ENCODE data around the gene PPARG.

The PPARG gene

DNA sequence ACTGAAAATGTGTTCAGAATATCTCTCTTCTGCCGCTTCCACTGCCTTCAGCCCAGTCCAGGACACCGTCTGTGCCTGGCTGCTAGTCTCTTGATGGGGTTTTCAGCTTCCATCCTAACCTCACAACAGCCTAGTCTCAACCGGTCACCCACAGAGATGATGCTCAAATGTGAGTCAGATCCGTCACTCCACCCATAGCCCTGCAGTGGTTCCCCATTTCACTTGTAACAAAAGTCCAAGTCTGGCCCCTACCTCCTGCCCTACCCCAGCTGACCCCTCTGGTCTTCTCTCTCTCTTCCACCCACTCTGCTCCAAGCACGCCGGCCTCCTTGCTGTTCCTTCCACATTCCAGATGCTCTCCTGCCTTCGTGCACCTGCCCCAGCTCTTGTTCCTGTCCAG lies 68.1 kb downstream of the PPARG start:
- Histone ChIP-seq H3K4me1 (ENCODE audit: control insufficient read depth, insufficient read depth, low read length, unreplicated experiment) (peaks cover 21% of the 10 kb centered on the region), H3K27ac (ENCODE audit: low read depth, low read length) (no peak overlapping the region), H3K36me3 (ENCODE audit: insufficient read depth, low read length) (peaks cover 11% of the 10 kb centered on the region), H2AFZ (ENCODE audit: low read length, unreplicated experiment) (no peak overlapping the region), H3K4me3 (ENCODE audit: low read depth, low read length) (no peak overlapping the region), H3K79me2 (ENCODE audit: control insufficient read depth, insufficient read depth, low read length, unreplicated experiment) (no peaks in the 10 kb centered on the region), H3K27me3 (ENCODE audit: insufficient read depth, low read length) (no peaks in the 10 kb centered on the region)

DNA sequence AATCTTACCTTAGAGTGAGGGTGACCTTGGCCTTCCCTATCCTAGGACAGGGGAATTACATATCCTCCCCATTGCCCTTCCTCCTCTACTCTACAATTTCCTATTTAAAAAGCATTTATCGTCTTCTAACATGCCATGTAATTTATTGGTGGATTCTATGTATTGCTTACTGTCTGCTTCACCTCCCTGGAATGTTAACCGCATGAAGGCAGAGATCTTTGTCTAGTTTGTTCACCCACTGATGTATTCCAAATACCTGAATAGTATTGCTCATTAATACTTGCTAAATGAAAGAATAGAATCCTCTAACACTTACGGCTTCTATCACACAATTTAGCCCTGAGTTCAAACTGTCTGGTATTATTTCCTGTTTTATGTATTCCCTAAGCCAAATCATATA lies 68.6 kb downstream of the PPARG start:
- no peak overlapping the region for H3K27ac ChIP-seq (ENCODE audit: low read depth, low read length)
- peaks cover 17% of the 10 kb centered on the region for H3K4me1 ChIP-seq (ENCODE audit: control insufficient read depth, insufficient read depth, low read length, unreplicated experiment)
- no peaks in the 10 kb centered on the region for H3K79me2 ChIP-seq (ENCODE audit: control insufficient read depth, insufficient read depth, low read length, unreplicated experiment)
- no peak overlapping the region for H2AFZ ChIP-seq (ENCODE audit: low read length, unreplicated experiment)
- peaks cover 11% of the 10 kb centered on the region for H3K36me3 ChIP-seq (ENCODE audit: insufficient read depth, low read length)
- no peak overlapping the region for H3K4me3 ChIP-seq (ENCODE audit: low read depth, low read length)
- no peaks in the 10 kb centered on the region for H3K27me3 ChIP-seq (ENCODE audit: insufficient read depth, low read length)

DNA sequence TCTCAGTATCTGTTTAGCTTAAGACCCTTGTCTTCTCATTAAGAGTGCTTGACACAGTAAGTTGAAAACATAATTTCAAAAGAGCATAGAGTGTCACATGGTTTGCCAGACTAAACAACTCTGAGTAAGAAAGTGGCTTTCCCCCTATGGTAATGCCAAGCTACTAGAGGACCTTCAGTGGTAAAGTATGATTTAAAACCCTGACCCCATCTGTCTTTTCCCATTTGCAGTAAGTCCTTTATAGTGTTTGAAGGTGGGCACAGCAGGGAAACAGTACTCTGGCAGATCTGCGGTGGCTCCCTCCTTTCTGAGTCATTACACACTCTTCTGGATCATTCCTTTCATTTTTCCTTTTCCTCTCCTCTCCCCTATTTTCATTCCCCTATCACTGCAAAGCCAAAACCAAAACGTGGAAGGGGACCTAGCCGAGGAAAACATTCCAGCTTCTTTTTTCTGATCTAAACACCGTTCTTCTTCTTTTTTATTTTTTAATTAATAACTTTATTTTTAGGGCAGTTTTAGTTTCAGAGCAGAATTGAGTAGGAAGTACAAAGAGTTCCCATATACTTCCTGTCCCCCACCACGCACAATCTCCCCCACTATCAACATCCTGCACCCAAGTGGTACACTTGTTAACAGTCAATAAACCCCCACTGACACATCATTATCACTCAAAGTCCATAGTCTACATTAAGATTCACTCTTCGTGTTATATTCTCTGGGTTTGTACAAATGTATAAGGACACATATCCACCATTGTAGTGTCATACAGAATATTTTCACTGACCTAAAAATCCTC lies 74.7 kb downstream of the PPARG start:
- peaks cover 4% of the 10 kb centered on the region for H3K79me2 ChIP-seq (ENCODE audit: control insufficient read depth, insufficient read depth, low read length, unreplicated experiment)
- H2AFZ ChIP-seq (ENCODE audit: low read length, unreplicated experiment) = no peak overlapping the region

DNA sequence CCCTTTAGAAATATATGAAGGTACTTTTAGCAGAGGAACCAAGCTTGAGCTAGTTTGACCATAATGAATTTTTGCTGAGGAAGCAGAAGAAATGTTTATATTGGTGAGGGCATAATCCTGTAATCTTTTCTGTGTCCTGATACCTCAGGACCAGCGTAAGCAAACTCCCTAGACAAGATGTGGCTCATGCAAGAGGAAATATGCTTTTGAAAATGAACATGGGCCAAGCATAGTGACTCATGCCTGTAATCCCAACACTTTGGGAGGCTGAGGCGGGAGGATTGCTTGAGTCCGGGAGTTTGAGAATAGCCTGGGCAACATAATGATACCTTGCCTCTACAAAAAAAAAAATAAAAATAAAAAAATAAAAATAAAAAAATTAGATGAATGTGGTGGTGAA lies 78.5 kb downstream of the PPARG start:
- no peak overlapping the region for H2AFZ ChIP-seq (ENCODE audit: low read length, unreplicated experiment)
- H3K27ac ChIP-seq (ENCODE audit: low read depth, low read length) = no peak overlapping the region
- peaks cover 4% of the 10 kb centered on the region for H3K79me2 ChIP-seq (ENCODE audit: control insufficient read depth, insufficient read depth, low read length, unreplicated experiment)
- H3K4me3 ChIP-seq (ENCODE audit: low read depth, low read length) = no peak overlapping the region
- peaks cover 10% of the 10 kb centered on the region for H3K36me3 ChIP-seq (ENCODE audit: insufficient read depth, low read length)
- no peaks in the 10 kb centered on the region for H3K27me3 ChIP-seq (ENCODE audit: insufficient read depth, low read length)
- peaks cover 11% of the 10 kb centered on the region for H3K4me1 ChIP-seq (ENCODE audit: control insufficient read depth, insufficient read depth, low read length, unreplicated experiment)

More for the DNA sequence above, 74.7 kb downstream of the PPARG start:
- H3K4me3 ChIP-seq (ENCODE audit: low read depth, low read length) = no peak overlapping the region
- no peak overlapping the region for H3K27ac ChIP-seq (ENCODE audit: low read depth, low read length)
- peaks cover 3% of the 10 kb centered on the region for H3K4me1 ChIP-seq (ENCODE audit: control insufficient read depth, insufficient read depth, low read length, unreplicated experiment)
- H3K27me3 ChIP-seq (ENCODE audit: insufficient read depth, low read length) = no peaks in the 10 kb centered on the region
- H3K36me3 ChIP-seq (ENCODE audit: insufficient read depth, low read length) = peaks cover 20% of the 10 kb centered on the region

DNA sequence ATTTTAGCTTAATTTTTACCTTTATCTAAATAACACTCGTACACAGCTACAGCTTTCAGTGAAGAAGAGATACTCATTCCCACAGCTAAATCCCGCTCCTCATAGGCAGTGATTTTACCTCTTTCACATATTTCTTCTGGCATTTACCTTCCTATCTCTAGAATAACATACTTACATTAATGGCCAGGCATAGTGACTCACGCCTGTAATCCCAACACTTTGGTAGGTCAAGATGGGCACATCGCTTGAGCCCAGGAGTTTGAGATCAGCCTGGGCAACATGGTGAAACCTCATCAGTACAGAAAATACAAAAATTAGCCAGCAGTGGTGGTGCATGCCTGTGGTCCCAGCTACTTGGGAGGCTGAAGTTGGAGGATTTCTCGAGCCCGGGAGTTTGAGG lies 80.2 kb downstream of the PPARG start:
- Histone ChIP-seq H3K36me3 (ENCODE audit: insufficient read depth, low read length) (peaks cover 9% of the 10 kb centered on the region), H3K4me3 (ENCODE audit: low read depth, low read length) (no peak overlapping the region), H3K79me2 (ENCODE audit: control insufficient read depth, insufficient read depth, low read length, unreplicated experiment) (peaks cover 4% of the 10 kb centered on the region), H2AFZ (ENCODE audit: low read length, unreplicated experiment) (no peak overlapping the region), H3K27me3 (ENCODE audit: insufficient read depth, low read length) (no peaks in the 10 kb centered on the region), H3K4me1 (ENCODE audit: control insufficient read depth, insufficient read depth, low read length, unreplicated experiment) (peaks cover 9% of the 10 kb centered on the region), H3K27ac (ENCODE audit: low read depth, low read length) (no peak overlapping the region)

DNA sequence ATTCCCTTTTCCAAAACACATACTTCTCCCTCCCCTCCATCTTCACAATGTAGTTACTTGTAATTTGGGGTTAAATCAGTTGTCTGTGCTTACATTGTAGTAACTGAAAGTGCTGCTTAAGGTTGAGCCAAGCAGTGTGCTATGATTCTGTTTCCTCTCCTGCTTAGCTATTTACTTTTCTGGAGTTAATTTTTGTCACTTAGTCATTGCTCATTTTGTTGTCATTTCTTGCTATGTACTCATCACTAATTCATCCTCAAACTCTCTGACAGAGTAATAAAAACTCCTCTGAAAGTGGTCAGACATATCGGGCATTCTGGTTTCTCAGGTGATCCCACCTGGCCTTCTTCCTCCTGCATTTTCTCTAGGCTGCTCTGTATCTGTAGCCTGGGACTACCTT lies 80.7 kb downstream of the PPARG start:
- Histone ChIP-seq H2AFZ (ENCODE audit: low read length, unreplicated experiment) (no peak overlapping the region), H3K79me2 (ENCODE audit: control insufficient read depth, insufficient read depth, low read length, unreplicated experiment) (peaks cover 2% of the 10 kb centered on the region), H3K4me3 (ENCODE audit: low read depth, low read length) (no peak overlapping the region), H3K27ac (ENCODE audit: low read depth, low read length) (no peak overlapping the region), H3K4me1 (ENCODE audit: control insufficient read depth, insufficient read depth, low read length, unreplicated experiment) (peaks cover 8% of the 10 kb centered on the region), H3K36me3 (ENCODE audit: insufficient read depth, low read length) (peaks cover 3% of the 10 kb centered on the region), H3K27me3 (ENCODE audit: insufficient read depth, low read length) (no peaks in the 10 kb centered on the region)

DNA sequence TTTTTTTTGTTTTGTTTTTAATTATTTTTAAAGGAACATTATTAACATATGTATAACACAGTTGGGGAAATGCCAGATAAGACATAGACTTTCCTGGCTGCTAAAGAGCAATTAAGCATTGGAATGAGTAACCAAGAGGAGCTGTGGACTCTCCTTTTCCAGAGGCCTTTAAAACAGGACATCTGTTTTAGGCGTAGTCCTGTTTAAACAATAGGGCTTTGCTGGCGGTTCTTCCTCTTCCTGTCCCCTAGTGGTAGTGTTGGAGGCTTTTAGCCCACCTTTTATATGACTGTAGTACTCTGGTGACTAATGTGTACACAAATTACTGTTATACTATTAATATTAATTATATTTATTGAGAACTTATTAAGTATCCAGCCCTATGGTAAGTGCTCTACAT lies 81.9 kb downstream of the PPARG start:
- H3K4me3 ChIP-seq (ENCODE audit: low read depth, low read length) = no peak overlapping the region
- H3K27me3 ChIP-seq (ENCODE audit: insufficient read depth, low read length) = no peaks in the 10 kb centered on the region
- H3K36me3 ChIP-seq (ENCODE audit: insufficient read depth, low read length) = peaks cover 3% of the 10 kb centered on the region; the same call in 1 of the 2 replicates
- H3K79me2 ChIP-seq (ENCODE audit: control insufficient read depth, insufficient read depth, low read length, unreplicated experiment) = no peaks in the 10 kb centered on the region
- H3K4me1 ChIP-seq (ENCODE audit: control insufficient read depth, insufficient read depth, low read length, unreplicated experiment) = peaks cover 8% of the 10 kb centered on the region
- no peak overlapping the region for H3K27ac ChIP-seq (ENCODE audit: low read depth, low read length)
- H2AFZ ChIP-seq (ENCODE audit: low read length, unreplicated experiment) = no peak overlapping the region

DNA sequence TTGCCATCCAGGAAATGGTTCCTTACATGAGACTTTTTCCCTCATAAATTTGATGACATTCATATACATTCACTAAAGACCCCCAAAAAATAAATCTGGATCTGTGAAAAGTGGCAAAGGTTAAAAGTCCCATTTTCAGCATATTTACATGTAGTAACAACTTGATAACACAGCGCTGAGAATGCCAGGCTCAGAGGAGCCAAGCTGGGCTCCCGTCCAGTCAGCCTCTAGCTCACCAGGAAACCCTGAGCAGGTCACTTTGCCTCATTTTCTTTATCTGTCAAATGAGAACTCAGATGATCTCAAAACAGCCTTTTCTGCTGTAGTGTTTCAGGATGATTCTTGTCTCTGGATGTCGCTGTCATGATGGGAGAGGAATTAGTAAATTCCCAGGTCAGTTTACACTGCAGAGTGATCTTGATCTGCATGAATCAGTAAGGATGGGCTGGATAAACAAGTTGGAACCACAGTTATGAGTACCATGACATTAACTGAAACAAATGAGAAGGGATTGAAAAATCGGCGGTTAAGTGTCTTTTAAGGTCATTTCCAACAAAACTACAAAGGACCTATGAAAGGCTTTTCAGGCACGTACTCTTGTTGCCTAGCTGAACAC lies 82.8 kb downstream of the PPARG start:
- H2AFZ ChIP-seq (ENCODE audit: low read length, unreplicated experiment) = no peak overlapping the region
- H3K79me2 ChIP-seq (ENCODE audit: control insufficient read depth, insufficient read depth, low read length, unreplicated experiment) = no peaks in the 10 kb centered on the region
- no peaks in the 10 kb centered on the region for H3K27me3 ChIP-seq (ENCODE audit: insufficient read depth, low read length)
- peaks cover 8% of the 10 kb centered on the region for H3K4me1 ChIP-seq (ENCODE audit: control insufficient read depth, insufficient read depth, low read length, unreplicated experiment)
- H3K36me3 ChIP-seq (ENCODE audit: insufficient read depth, low read length) = 0 out of 2 replicates have a peak, but pooled peaks cover 1% of the 10 kb centered on the region
- H3K4me3 ChIP-seq (ENCODE audit: low read depth, low read length) = no peak overlapping the region
- H3K27ac ChIP-seq (ENCODE audit: low read depth, low read length) = no peak overlapping the region

DNA sequence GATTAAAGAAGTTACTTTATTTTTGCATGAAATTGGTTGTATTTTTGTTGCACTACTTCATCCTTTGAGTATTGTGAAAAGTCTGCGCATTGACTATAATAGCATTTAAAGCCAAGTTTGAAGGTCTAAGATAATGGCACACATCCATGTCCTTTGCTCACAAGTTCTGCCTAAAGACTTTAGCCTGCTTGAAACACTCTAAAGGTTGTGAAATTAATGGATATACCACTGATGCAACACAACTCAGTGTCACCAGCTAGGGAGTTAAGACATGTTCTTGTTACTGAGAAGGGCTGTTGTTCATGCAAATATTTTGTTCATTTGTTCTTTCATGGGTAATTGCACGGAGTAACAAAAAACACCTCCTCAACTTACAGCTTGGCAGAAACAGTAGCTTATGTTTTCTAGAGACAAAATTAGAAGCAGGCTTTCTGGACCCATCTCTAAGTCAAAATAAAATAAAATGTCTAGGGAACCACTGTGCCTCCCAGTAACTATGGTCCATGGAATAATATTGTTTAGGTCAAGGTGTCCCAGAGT lies 83.9 kb downstream of the PPARG start:
- Histone ChIP-seq H2AFZ (ENCODE audit: low read length, unreplicated experiment) (no peak overlapping the region), H3K36me3 (ENCODE audit: insufficient read depth, low read length) (no peaks in the 10 kb centered on the region), H3K4me3 (ENCODE audit: low read depth, low read length) (no peak overlapping the region), H3K79me2 (ENCODE audit: control insufficient read depth, insufficient read depth, low read length, unreplicated experiment) (no peaks in the 10 kb centered on the region), H3K27me3 (ENCODE audit: insufficient read depth, low read length) (no peaks in the 10 kb centered on the region), H3K27ac (ENCODE audit: low read depth, low read length) (no peak overlapping the region), H3K4me1 (ENCODE audit: control insufficient read depth, insufficient read depth, low read length, unreplicated experiment) (peaks cover 8% of the 10 kb centered on the region)

DNA sequence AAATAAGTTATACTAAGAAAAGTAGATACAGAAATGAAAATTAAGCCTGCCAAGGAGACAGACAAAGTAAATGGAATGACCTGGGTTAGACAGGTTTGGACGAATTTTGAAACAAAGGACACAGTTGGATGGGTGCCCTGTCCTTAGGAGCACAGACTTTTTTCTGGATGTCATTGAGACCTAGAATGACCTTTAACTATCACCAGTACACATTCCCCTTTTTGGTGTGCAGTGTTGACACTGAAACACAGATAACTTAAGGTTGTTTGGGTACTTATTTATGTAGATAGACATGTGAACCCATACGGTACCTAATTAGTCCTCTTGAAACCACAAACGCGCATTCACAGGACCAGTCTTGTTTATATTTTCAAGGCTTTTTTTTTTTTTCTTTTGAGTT lies 86.7 kb downstream of the PPARG start:
- no peak overlapping the region for H3K27ac ChIP-seq (ENCODE audit: low read depth, low read length)
- no peaks in the 10 kb centered on the region for H3K79me2 ChIP-seq (ENCODE audit: control insufficient read depth, insufficient read depth, low read length, unreplicated experiment)

More for the DNA sequence above, 86.7 kb downstream of the PPARG start:
- H3K27me3 ChIP-seq (ENCODE audit: insufficient read depth, low read length) = no peaks in the 10 kb centered on the region
- no peaks in the 10 kb centered on the region for H3K4me1 ChIP-seq (ENCODE audit: control insufficient read depth, insufficient read depth, low read length, unreplicated experiment)
- no peak overlapping the region for H3K4me3 ChIP-seq (ENCODE audit: low read depth, low read length)
- no peak overlapping the region for H2AFZ ChIP-seq (ENCODE audit: low read length, unreplicated experiment)
- H3K36me3 ChIP-seq (ENCODE audit: insufficient read depth, low read length) = no peaks in the 10 kb centered on the region; the same call in 1 of the 2 replicates
